KMS-11 (cell line): ENCODE results near the gene PDLIM1.

Source experiments
- H2AFZ ChIP-seq: fragments of 200-600 bp; sonication (generic); 2 replicates; pipeline ENCODE4 v1.6.1; 2016; ENCODE audit warnings: antibody characterized with exemption, mixed run types, low read depth
- H3K27ac ChIP-seq: fragments of 200-600 bp; sonication (generic); 2 replicates; pipeline ENCODE4 v1.6.1; 2016; ENCODE audit warnings: mild to moderate bottlenecking, mixed run types
- H3K27me3 ChIP-seq: fragments of 200-600 bp; sonication (generic); 2 replicates; pipeline ENCODE4 v1.6.1; 2017; ENCODE audit warnings: mild to moderate bottlenecking, low read depth, mixed run types, moderate library complexity; ENCODE audit not compliant: insufficient read depth
- H3K36me3 ChIP-seq: fragments of 200-600 bp; sonication (generic); 2 replicates; pipeline ENCODE4 v1.6.1; 2017; ENCODE audit warnings: mild to moderate bottlenecking, mixed run types; ENCODE audit not compliant: insufficient read depth
- H3K4me1 ChIP-seq: fragments of 200-600 bp; sonication (generic); 2 replicates; pipeline ENCODE4 v1.6.1; 2016; ENCODE audit warnings: mild to moderate bottlenecking, low read depth, mixed run types; ENCODE audit not compliant: poor library complexity, severe bottlenecking
- H3K4me2 ChIP-seq: fragments of 200-600 bp; sonication (generic); 2 replicates; pipeline ENCODE4 v1.7.0; 2016; ENCODE audit warnings: mild to moderate bottlenecking, mixed run types
- H3K4me3 ChIP-seq: fragments of 200-600 bp; sonication (generic); IDR thresholded peaks from 2 replicates; pipeline ENCODE4 v1.6.1; 2017; ENCODE audit warnings: low read depth, low read length, mixed read lengths; ENCODE audit not compliant: insufficient read depth
- H3K79me2 ChIP-seq: fragments of 200-600 bp; sonication (generic); 2 replicates; pipeline ENCODE4 v1.6.1; 2016; ENCODE audit warnings: low read depth, mixed run types; ENCODE audit not compliant: insufficient read depth
- H3K9ac ChIP-seq: fragments of 200-600 bp; sonication (generic); 2 replicates; pipeline ENCODE4 v1.6.1; 2016; ENCODE audit warnings: mild to moderate bottlenecking, mixed run types
- H4K20me1 ChIP-seq: fragments of 200-600 bp; sonication (generic); 2 replicates; pipeline ENCODE4 v1.6.1; 2016; ENCODE audit warnings: mild to moderate bottlenecking, mixed run types; ENCODE audit not compliant: insufficient read depth
- TF ChIP-seq, protein P1 (sequence below): fragments of 200-600 bp; sonication (generic); conservative IDR thresholded peaks from 2 replicates; pipeline ENCODE4 v1.6.1; 2017; ENCODE audit warnings: low read depth, mild to moderate bottlenecking, antibody characterized with exemption, low read length, moderate library complexity, mixed read lengths

Gene PDLIM1

DNA sequence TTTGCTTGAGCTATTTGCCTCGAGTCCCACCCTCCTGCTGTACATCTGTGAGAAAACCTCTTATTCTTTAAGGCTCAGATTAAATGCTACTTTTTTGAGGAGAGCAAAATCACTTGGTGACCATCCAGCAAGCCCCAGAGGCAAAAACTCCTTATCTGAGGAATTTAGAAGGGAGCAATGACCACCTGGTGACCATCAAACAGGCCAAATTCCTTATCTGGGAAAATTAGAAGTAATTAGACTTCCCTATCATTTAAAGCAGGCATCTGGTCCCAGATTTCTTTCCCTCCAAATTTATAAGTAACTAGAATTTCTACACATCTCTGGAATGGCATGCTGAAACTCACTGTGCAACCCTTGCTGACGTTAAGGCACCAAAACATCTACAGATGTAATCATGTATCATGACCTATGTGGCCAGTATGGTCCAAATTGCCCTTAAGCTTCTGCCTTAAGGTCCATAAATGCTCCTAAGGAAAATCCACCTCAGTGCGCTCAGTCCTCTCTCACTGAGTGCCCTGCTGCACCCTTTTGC lies 40.9 kb upstream of the PDLIM1 start:
- no peaks in the 10 kb centered on the region for H3K27me3 ChIP-seq
- no peaks in the 10 kb centered on the region for H4K20me1 ChIP-seq
- no peak overlapping the region for H3K27ac ChIP-seq
- no peaks in the 10 kb centered on the region for H3K4me1 ChIP-seq
- no peaks in the 10 kb centered on the region for H3K36me3 ChIP-seq
- no peak overlapping the region for H3K4me3 ChIP-seq
- TF ChIP-seq, protein P1, sequence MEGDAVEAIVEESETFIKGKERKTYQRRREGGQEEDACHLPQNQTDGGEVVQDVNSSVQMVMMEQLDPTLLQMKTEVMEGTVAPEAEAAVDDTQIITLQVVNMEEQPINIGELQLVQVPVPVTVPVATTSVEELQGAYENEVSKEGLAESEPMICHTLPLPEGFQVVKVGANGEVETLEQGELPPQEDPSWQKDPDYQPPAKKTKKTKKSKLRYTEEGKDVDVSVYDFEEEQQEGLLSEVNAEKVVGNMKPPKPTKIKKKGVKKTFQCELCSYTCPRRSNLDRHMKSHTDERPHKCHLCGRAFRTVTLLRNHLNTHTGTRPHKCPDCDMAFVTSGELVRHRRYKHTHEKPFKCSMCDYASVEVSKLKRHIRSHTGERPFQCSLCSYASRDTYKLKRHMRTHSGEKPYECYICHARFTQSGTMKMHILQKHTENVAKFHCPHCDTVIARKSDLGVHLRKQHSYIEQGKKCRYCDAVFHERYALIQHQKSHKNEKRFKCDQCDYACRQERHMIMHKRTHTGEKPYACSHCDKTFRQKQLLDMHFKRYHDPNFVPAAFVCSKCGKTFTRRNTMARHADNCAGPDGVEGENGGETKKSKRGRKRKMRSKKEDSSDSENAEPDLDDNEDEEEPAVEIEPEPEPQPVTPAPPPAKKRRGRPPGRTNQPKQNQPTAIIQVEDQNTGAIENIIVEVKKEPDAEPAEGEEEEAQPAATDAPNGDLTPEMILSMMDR: no peak
- H3K9ac ChIP-seq: no peak overlapping the region
- H3K4me2 ChIP-seq: no peak overlapping the region
- H3K79me2 ChIP-seq: no peaks in the 10 kb centered on the region
- H2AFZ ChIP-seq: no peak overlapping the region

DNA sequence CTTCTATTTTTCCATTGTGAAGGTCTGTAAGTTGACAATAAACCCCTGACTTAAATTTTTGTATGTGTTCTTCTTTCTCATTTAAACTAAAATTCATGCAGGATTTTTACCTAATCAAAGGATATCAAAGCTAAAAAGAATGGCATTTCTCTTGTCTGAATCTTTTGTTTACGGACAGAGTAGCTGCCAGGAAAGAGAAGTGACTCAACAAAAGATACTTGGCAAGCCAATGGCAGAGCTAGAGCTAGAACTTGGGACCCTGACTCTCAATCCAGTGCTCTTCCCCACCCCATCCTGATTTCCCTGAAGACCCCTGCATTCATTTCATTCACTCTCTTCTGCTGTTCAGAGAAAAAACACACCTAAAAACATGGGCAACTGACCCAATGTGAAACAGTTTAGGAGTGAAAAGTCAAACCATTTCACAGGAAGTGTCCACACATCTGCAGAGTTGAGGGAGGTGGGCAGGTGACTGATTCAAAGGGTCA lies 40.2 kb upstream of the PDLIM1 start:
- H3K36me3 ChIP-seq: no peaks in the 10 kb centered on the region
- no peak overlapping the region for H3K4me2 ChIP-seq
- no peak overlapping the region for H2AFZ ChIP-seq
- H3K27me3 ChIP-seq: no peaks in the 10 kb centered on the region
- no peak overlapping the region for H3K9ac ChIP-seq
- TF ChIP-seq, protein P1: no peak
- no peak overlapping the region for H3K4me3 ChIP-seq
- H4K20me1 ChIP-seq: no peaks in the 10 kb centered on the region
- H3K27ac ChIP-seq: no peak overlapping the region
- H3K4me1 ChIP-seq: no peaks in the 10 kb centered on the region
- no peaks in the 10 kb centered on the region for H3K79me2 ChIP-seq

DNA sequence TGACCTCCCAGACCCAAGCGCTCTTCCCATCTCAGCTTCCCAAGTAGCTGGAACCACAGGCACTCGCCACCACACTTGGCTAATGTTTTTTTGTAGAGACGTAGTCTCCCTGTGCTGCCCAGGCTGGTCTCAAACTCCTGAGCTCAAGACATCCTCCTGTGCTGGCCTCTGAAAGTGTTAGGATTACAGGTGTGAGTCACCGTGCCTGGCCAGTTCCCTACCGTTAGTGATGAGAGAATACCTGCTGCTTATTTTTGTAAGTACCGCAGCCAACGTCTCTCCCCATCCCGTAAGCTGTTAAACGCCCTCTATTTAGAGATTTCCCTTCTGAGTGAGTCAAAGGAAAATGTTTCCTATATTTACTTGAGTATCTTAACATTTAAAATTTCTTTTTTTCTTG lies 38.5 kb upstream of the PDLIM1 start:
- TF ChIP-seq, protein P1: no peak
- H3K9ac ChIP-seq: no peak overlapping the region

DNA sequence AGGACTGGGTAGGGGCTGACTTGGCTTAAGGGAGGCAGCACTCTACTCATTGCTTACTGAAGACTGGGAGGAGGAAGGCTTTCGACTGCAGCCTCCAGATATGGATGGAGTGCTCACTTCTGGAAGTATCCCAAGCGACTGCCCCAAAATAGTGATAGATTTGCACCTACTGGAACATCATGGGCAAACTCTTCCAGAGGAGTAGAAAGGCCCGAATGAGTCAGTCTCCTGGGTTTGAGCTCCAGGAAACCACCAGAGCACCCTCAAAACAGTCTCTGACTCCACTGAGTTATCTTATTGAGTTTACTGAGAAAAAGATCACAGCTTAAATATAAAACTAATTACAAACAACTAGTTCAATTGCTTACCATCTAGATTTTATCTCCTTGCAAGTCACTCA lies 37.2 kb upstream of the PDLIM1 start:
- Histone ChIP-seq H4K20me1 (no peaks in the 10 kb centered on the region), H2AFZ (no peak overlapping the region), H3K27me3 (no peaks in the 10 kb centered on the region), H3K4me3 (no peak overlapping the region), H3K4me1 (no peaks in the 10 kb centered on the region), H3K9ac (no peak overlapping the region), H3K36me3 (no peaks in the 10 kb centered on the region), H3K4me2 (no peak overlapping the region), H3K27ac (no peak overlapping the region), H3K79me2 (no peaks in the 10 kb centered on the region)
- TF ChIP-seq, protein P1: no peak

More for the DNA sequence above, 38.5 kb upstream of the PDLIM1 start:
- no peak overlapping the region for H3K4me2 ChIP-seq
- H3K79me2 ChIP-seq: no peaks in the 10 kb centered on the region
- H4K20me1 ChIP-seq: no peaks in the 10 kb centered on the region
- H3K4me3 ChIP-seq: no peak overlapping the region
- H3K27me3 ChIP-seq: no peaks in the 10 kb centered on the region
- H3K27ac ChIP-seq: no peak overlapping the region
- H3K4me1 ChIP-seq: no peaks in the 10 kb centered on the region
- H2AFZ ChIP-seq: no peak overlapping the region
- no peaks in the 10 kb centered on the region for H3K36me3 ChIP-seq
